B cell (primary cell): ENCODE data around the gene NCOA3. TPM values are rescaled to one million over a fixed set of nuclear protein-coding genes. Genes with fewer than 3 reads are reported as not detected.

Experiments used
- ATAC-seq: fragments of 200-7000 bp; cut with Tn5 transposase; one replicate; pipeline ENCODE4 v1.10.0; 2021; ENCODE audit warnings: low read depth, mild to moderate bottlenecking, moderate number of reproducible peaks, moderate library complexity
- CTCF ChIA-PET: fragments of 350-600 bp; sonication (Branson Sonifier 250); formaldehyde crosslinking; loops from one replicate; lab custom pipeline; 2021; ENCODE audit warnings: antibody characterized with exemption, inconsistent platforms; lab: Charles Lee
- POLR2A ChIA-PET: fragments of 350-600 bp; sonication (Branson Sonifier 250); formaldehyde crosslinking; loops from one replicate; lab custom pipeline; 2021; ENCODE audit warnings: antibody characterized with exemption; lab: Charles Lee
- DNase-seq: peaks from one replicate; pipeline ENCODE4 v3.0.0; 2013
- H2AFZ ChIP-seq: 2 replicates; pipeline ENCODE4 v1.6.1; 2012; ENCODE audit warnings: mild to moderate bottlenecking, low read depth, low read length; ENCODE audit not compliant: insufficient read depth, poor library complexity, severe bottlenecking
- H3K27ac ChIP-seq, 2 donors: 1 replicate in 1 of 2; 2 replicates in 1 of 2; pipeline ENCODE4 v1.5.1; 2012 to 2013; ENCODE audit warnings: low read length in 2 of 2, mild to moderate bottlenecking in 2 of 2, moderate library complexity in 1 of 2
- H3K27me3 ChIP-seq, 4 experiments: fragments of 200-600 bp in 1 of 4; sonication (generic) in 1 of 4; replicated peaks in 1 of 4; 1 replicate in 2 of 4; 2 replicates in 2 of 4; pipeline versions ENCODE4 v1.6.1 to v1.7.0; 2013 to 2016; ENCODE audit warnings: low read length in 3 of 4, mild to moderate bottlenecking in 2 of 4, mixed read lengths in 1 of 4, moderate library complexity in 1 of 4; ENCODE audit not compliant: insufficient read depth in 4 of 4, control insufficient read depth in 3 of 4; ENCODE audit errors: control extremely low read depth in 1 of 4
- H3K36me3 ChIP-seq, 2 experiments: replicated peaks in 1 of 2; 1 replicate in 1 of 2; 2 replicates in 1 of 2; pipeline versions ENCODE4 v1.6.1 to v1.7.1; 2013; ENCODE audit warnings: low read length in 1 of 2; ENCODE audit not compliant: insufficient read depth in 2 of 2, control insufficient read depth in 1 of 2; ENCODE audit errors: control extremely low read depth in 1 of 2, extremely low read depth in 1 of 2
- H3K4me1 ChIP-seq, 2 donors: fragments of 200-600 bp in 1 of 2; sonication (generic) in 1 of 2; 1 replicate in 1 of 2; 2 replicates in 1 of 2; pipeline versions ENCODE4 v1.5.1 to v1.6.1; 2013 to 2017; ENCODE audit warnings: low read length in 2 of 2; ENCODE audit not compliant: control insufficient read depth in 2 of 2, insufficient read depth in 2 of 2
- H3K4me2 ChIP-seq: replicated peaks from 2 replicates; pipeline ENCODE3; 2012; ENCODE audit warnings: mild to moderate bottlenecking, low read depth, low read length; ENCODE audit not compliant: poor library complexity, severe bottlenecking
- H3K4me3 ChIP-seq, 5 experiments: fragments of 200-600 bp in 1 of 5; sonication (generic) in 1 of 5; 1 replicate in 3 of 5; 2 replicates in 2 of 5; pipeline versions ENCODE4 v1.5.1 to v1.7.0; 2011 to 2016; ENCODE audit warnings: low read length in 4 of 5, mild to moderate bottlenecking in 4 of 5, low read depth in 2 of 5, control low read depth in 1 of 5, moderate library complexity in 1 of 5; ENCODE audit not compliant: insufficient read depth in 1 of 5; ENCODE audit errors: control extremely low read depth in 1 of 5, extremely low read depth in 1 of 5
- H3K79me2 ChIP-seq: fragments of 200-600 bp; sonication (generic); one replicate; pipeline ENCODE4 v1.6.0; 2016; ENCODE audit warnings: low read length; ENCODE audit not compliant: control insufficient read depth, insufficient read depth
- H3K9ac ChIP-seq: fragments of 200-600 bp; sonication (generic); 2 replicates; pipeline ENCODE4 v1.6.1; 2017; ENCODE audit warnings: mild to moderate bottlenecking, low read length, moderate library complexity
- H3K9me3 ChIP-seq, 3 donors: one replicate each; pipeline versions ENCODE4 v1.6.1 to v1.7.1; 2013; ENCODE audit warnings: low read length in 2 of 3; ENCODE audit not compliant: control insufficient read depth in 2 of 3, insufficient read depth in 1 of 3; ENCODE audit errors: control extremely low read depth in 1 of 3
- H4K20me1 ChIP-seq: 2 replicates; pipeline ENCODE4 v1.6.0; 2012; ENCODE audit warnings: mild to moderate bottlenecking, low read length; ENCODE audit not compliant: insufficient read depth, control insufficient read depth, poor library complexity, severe bottlenecking
- H3K27ac Mint-ChIP-seq: one replicate; pipeline ENCODE4 v1.8.0; 2021; ENCODE audit warnings: mixed read lengths
- H3K27me3 Mint-ChIP-seq: one replicate; pipeline ENCODE4 v1.8.0; 2021; ENCODE audit warnings: mixed read lengths
- H3K4me1 Mint-ChIP-seq: one replicate; pipeline ENCODE4 v1.8.0; 2021; ENCODE audit warnings: mixed read lengths
- H3K4me3 Mint-ChIP-seq: one replicate; pipeline ENCODE4 v1.8.0; 2021; ENCODE audit warnings: mixed read lengths
- H3K9me3 Mint-ChIP-seq: one replicate; pipeline ENCODE4 v1.8.0; 2022; ENCODE audit warnings: mixed read lengths; ENCODE audit not compliant: insufficient read depth
- CTCF ChIP-seq: fragments of 200-600 bp; IDR thresholded peaks from one replicate; pipeline ENCODE4 v1.8.0; 2022; ENCODE audit warnings: antibody characterized with exemption, mild to moderate bottlenecking
- EZH2 ChIP-seq: IDR thresholded peaks from 2 replicates; pipeline ENCODE4 v1.6.1; 2012; ENCODE audit warnings: borderline replicate concordance, low read depth, mild to moderate bottlenecking, moderate library complexity, low read length; ENCODE audit not compliant: insufficient read depth, poor library complexity, severe bottlenecking
- whole genome bisulfite sequencing: methylation state at CpG from one replicate; pipeline ENCODE4 v1.1.5; 2013; ENCODE audit warnings: missing lambda C conversion rate; ENCODE audit not compliant: insufficient coverage; 5-methylcytosine and 5-hydroxymethylcytosine counted together
- intact Hi-C: fragments of 100-400 bp; cut with micrococcal nuclease; formaldehyde crosslinking; loops from one replicate; pipeline ENCODE4 v1.10.0; 2022
- polyA plus RNA-seq: library from polyadenylated mRNA; depleted of rRNA; stranded (reverse); fragments of >200 nt; gene quantifications from 2 replicates; pipeline ENCODE4 v1.2.3, GENCODE V29; 2012
- total RNA-seq, 2 donors: library from RNA; stranded (reverse); fragments of 120-200 nt in 1 of 2; gene quantifications; 1 replicate in 1 of 2; 2 replicates in 1 of 2; pipeline versions ENCODE4 v1.2.3 to v1.2.4, GENCODE V29; 2013 to 2022

The NCOA3 gene
- total and polyA plus RNA-seq, 2 donors (not counting 1 experiment from before 2014, with no cell fraction given): 54.0 to 309 TPM

GRCh38 chr20:47484303-47484702 lies 17.4 kb upstream of the NCOA3 start:
- TF ChIP-seq EZH2 (no peak), CTCF (no peak)
- 85% methylated on average over 3 of the region's 5 CpGs for WGBS
- Histone ChIP-seq H3K9me3 (no peaks in the 10 kb centered on the region), H3K79me2 (peaks cover 17% of the 10 kb centered on the region), H3K36me3 (no peaks in the 10 kb centered on the region), H2AFZ (no peak overlapping the region), H3K4me2 (no peak overlapping the region), H3K9ac (no peak overlapping the region), H3K4me3 (no peak overlapping the region), H4K20me1 (no peaks in the 10 kb centered on the region), H3K27ac (no peak overlapping the region), H3K4me1 (peaks cover 37 to 54% of the 10 kb centered on the region in 2 donors), H3K27me3 (no peaks in the 10 kb centered on the region)
- POLR2A ChIA-PET: interaction anchor here (0.7 to 1.3 kb wide), 3 partner anchors 11 to 20 kb away, joined by 3 to 7 read pairs (median 4); no protein-coding TSS in a partner anchor
- Mint-ChIP-seq H3K27ac (no peak overlapping the region), H3K27me3 (no peaks in the 10 kb centered on the region), H3K9me3 (no peaks in the 10 kb centered on the region), H3K4me1 (peaks cover 62% of the 10 kb centered on the region), H3K4me3 (no peak overlapping the region)
- CTCF ChIA-PET: interaction anchor here (1.0 kb wide), 1 partner anchor 10 kb away, joined by 3 read pairs; no protein-coding TSS in a partner anchor
- intact Hi-C loops: no loop called here
- ATAC-seq (no peak), DNase-seq (no peak)

GRCh38 chr20:47487175-47487917 lies 14.3 kb upstream of the NCOA3 start:
- WGBS: 0% methylated on average over 1 of the region's 4 CpGs
- Mint-ChIP-seq H3K4me1 (peaks cover 57% of the 10 kb centered on the region), H3K27me3 (no peaks in the 10 kb centered on the region), H3K9me3 (no peaks in the 10 kb centered on the region), H3K4me3 (peak overlapping the region; percentile 70), H3K27ac (peak overlapping the region; percentile 89)
- Histone ChIP-seq H3K9me3 (no peaks in the 10 kb centered on the region), H3K79me2 (peaks cover 24% of the 10 kb centered on the region), H3K27ac (peak overlapping the region; percentile 85 to 86), H3K4me1 (peaks cover 47 to 68% of the 10 kb centered on the region in 2 donors), H4K20me1 (no peaks in the 10 kb centered on the region), H3K4me2 (peak overlapping the region; percentile 76), H3K36me3 (no peaks in the 10 kb centered on the region), H3K4me3 (peak overlapping the region in 3 of 5 experiments; percentile 29 to 59 (median 38)), H3K9ac (peak overlapping the region; percentile 51), H2AFZ (no peak overlapping the region), H3K27me3 (no peaks in the 10 kb centered on the region)
- ATAC-seq: peak; percentile 78
- ChIA-PET CTCF (interaction anchor here (0.7 to 3.8 kb wide), 17 partner anchors 12 to 214 kb away, joined by 3 to 34 read pairs (median 7); partner anchors contain the start of gene NCOA3), POLR2A (interaction anchor here (0.5 to 6.5 kb wide), 17 partner anchors 14 to 121 kb away, joined by 3 to 69 read pairs (median 4); partner anchors contain the start of gene NCOA3)
- TF ChIP-seq CTCF (no peak), EZH2 (no peak)
- intact Hi-C loops: loop anchor here (1.0 to 5.0 kb wide), 8 partner anchors 14 to 225 kb away; partner anchors contain the start of gene NCOA3
- peak; percentile 92 for DNase-seq
